Astrocyte (in vitro differentiated cells and primary cell): ENCODE data around the gene CLCF1. TPM values are rescaled to one million over a fixed set of nuclear protein-coding genes. Genes with fewer than 3 reads are reported as not detected.

Experiments used
- DNase-seq: peaks from one replicate; pipeline ENCODE4 v3.0.0-alpha.2; 2010; ENCODE audit warnings: low read depth
- FAIRE-seq: peaks from 2 replicates; lab custom pipeline; 2011; peaks lifted over from hg19 to GRCh38; lab: Jason Lieb, UNC
- H2AFZ ChIP-seq: 2 replicates; pipeline ENCODE4 v1.6.0; 2012; ENCODE audit warnings: low read depth, low read length, inconsistent platforms
- H3K27ac ChIP-seq: 2 replicates; pipeline ENCODE4 v1.5.1; 2011; ENCODE audit warnings: low read depth, low read length, inconsistent platforms
- H3K27me3 ChIP-seq: 2 replicates; pipeline ENCODE4 v1.6.0; 2011; ENCODE audit warnings: low read length, inconsistent platforms; ENCODE audit not compliant: insufficient read depth
- H3K36me3 ChIP-seq: 2 replicates; pipeline ENCODE4 v1.5.1; 2011; ENCODE audit warnings: low read length, inconsistent platforms; ENCODE audit not compliant: insufficient read depth
- H3K4me1 ChIP-seq: 2 replicates; pipeline ENCODE4 v1.5.1; 2011; ENCODE audit warnings: low read length, inconsistent platforms; ENCODE audit not compliant: insufficient read depth
- H3K4me2 ChIP-seq: 2 replicates; pipeline ENCODE4 v1.6.0; 2012; ENCODE audit warnings: low read length, inconsistent platforms
- H3K4me3 ChIP-seq: 2 replicates; pipeline ENCODE4 v1.5.1; 2011; ENCODE audit warnings: low read depth, mild to moderate bottlenecking, low read length, inconsistent platforms; ENCODE audit not compliant: insufficient read depth
- H3K79me2 ChIP-seq: 2 replicates; pipeline ENCODE4 v1.6.0; 2012; ENCODE audit warnings: mild to moderate bottlenecking, low read length, inconsistent platforms; ENCODE audit not compliant: insufficient read depth
- H3K9ac ChIP-seq: 2 replicates; pipeline ENCODE4 v1.6.0; 2012; ENCODE audit warnings: mild to moderate bottlenecking, low read length, inconsistent platforms
- H3K9me3 ChIP-seq: 2 replicates; pipeline ENCODE4 v1.5.1; 2012; ENCODE audit warnings: low read depth, mild to moderate bottlenecking, low read length, inconsistent platforms; ENCODE audit not compliant: insufficient read depth
- H4K20me1 ChIP-seq: 2 replicates; pipeline ENCODE4 v1.6.0; 2012; ENCODE audit warnings: low read length, inconsistent platforms; ENCODE audit not compliant: insufficient read depth
- H3K27ac Mint-ChIP-seq: one replicate; pipeline ENCODE4 v1.8.0; 2021; ENCODE audit warnings: mild to moderate bottlenecking, mixed read lengths; ENCODE audit not compliant: unreplicated experiment
- H3K27me3 Mint-ChIP-seq: one replicate; pipeline ENCODE4 v1.8.0; 2021; ENCODE audit warnings: low read depth, mixed read lengths; ENCODE audit not compliant: unreplicated experiment
- H3K36me3 Mint-ChIP-seq: one replicate; pipeline ENCODE4 v1.8.0; 2021; ENCODE audit warnings: low read depth, mixed read lengths; ENCODE audit not compliant: unreplicated experiment
- H3K4me1 Mint-ChIP-seq: one replicate; pipeline ENCODE4 v1.8.0; 2021; ENCODE audit warnings: low read depth, mixed read lengths; ENCODE audit not compliant: unreplicated experiment
- H3K4me3 Mint-ChIP-seq: one replicate; pipeline ENCODE4 v1.8.0; 2021; ENCODE audit warnings: mild to moderate bottlenecking, moderate library complexity, mixed read lengths; ENCODE audit not compliant: unreplicated experiment
- H3K9me3 Mint-ChIP-seq: one replicate; pipeline ENCODE4 v1.8.0; 2021; ENCODE audit warnings: mild to moderate bottlenecking, mixed read lengths; ENCODE audit not compliant: unreplicated experiment
- CTCF ChIP-seq: IDR thresholded peaks from 2 replicates; pipeline ENCODE4 v1.5.1; 2011; ENCODE audit warnings: low read depth, mild to moderate bottlenecking, inconsistent platforms, low read length, moderate library complexity; ENCODE audit not compliant: insufficient read depth
- EZH2 ChIP-seq: IDR thresholded peaks from 2 replicates; pipeline ENCODE4 v1.6.1; 2012; ENCODE audit warnings: mild to moderate bottlenecking, low read length, inconsistent platforms; ENCODE audit not compliant: insufficient read depth
- total RNA-seq: library from RNA; stranded (reverse); gene quantifications from 2 replicates; pipeline ENCODE4 v1.2.1, GENCODE V29; 2021

CLCF1 gene
- total RNA-seq, 1 donor from 2014 or later: 17.6 TPM

GRCh38 chr11:67371189-67371910 lies 2.0 kb downstream of the CLCF1 start:
- no peak for FAIRE-seq

DNA sequence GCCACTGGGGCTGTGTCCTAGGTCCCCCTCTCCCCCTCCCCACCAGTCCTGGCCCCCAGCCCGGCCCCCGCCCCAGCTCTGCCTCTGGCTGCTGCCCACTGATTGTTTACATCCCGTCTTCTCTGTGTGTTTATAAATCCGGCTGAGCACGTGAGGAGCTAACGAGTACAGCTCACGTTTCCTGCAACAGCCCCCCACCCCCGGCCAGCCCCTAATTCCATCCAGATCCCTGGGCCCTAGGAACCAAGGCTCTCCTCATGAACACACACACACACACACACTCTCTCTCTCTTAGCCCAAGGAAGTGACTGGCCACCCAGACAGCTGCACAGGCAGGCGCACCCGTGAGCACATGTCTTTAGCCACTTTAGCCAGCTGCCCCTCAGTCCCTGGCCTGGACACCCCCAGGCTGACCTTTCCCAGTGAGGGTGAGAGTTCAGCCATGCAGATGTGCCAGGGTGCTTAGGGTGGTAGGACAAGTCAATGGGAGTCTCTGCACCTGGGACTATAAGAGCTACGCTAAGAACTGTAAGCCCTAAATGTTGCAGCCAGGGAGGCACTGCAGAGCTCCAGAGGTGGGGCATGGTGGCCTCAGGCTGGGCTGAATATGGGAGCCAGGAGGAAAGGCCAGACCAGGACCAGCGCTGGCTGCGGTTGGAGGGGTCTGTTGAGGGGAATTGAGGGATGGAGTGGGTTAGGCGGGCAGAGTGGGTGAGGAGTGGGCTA lies 2.9 kb downstream of the CLCF1 start:
- no peak for DNase-seq
- Histone ChIP-seq H3K36me3 (peaks cover 6% of the 10 kb centered on the region), H3K4me2 (peak overlapping the region; percentile 93), H3K4me3 (peak overlapping the region; percentile 59), H2AFZ (no peak overlapping the region), H4K20me1 (peaks cover 68% of the 10 kb centered on the region), H3K27ac (peak overlapping the region; percentile 67), H3K27me3 (no peaks in the 10 kb centered on the region), H3K9me3 (no peaks in the 10 kb centered on the region), H3K9ac (peak overlapping the region; percentile 75), H3K4me1 (peaks cover 74% of the 10 kb centered on the region), H3K79me2 (peaks cover 74% of the 10 kb centered on the region)
- TF ChIP-seq EZH2: no peak
- TF ChIP-seq CTCF: no peak
- no peaks in the 10 kb centered on the region for H3K9me3 Mint-ChIP-seq
- H3K4me1 Mint-ChIP-seq: peaks cover 53% of the 10 kb centered on the region
- peak overlapping the region; percentile 89 for H3K4me3 Mint-ChIP-seq
- H3K36me3 Mint-ChIP-seq: peaks cover 8% of the 10 kb centered on the region
- no peaks in the 10 kb centered on the region for H3K27me3 Mint-ChIP-seq
- H3K27ac Mint-ChIP-seq: peak overlapping the region; percentile 86
- FAIRE-seq: no peak

More at GRCh38 chr11:67371189-67371910, 2.0 kb downstream of the CLCF1 start:
- Mint-ChIP-seq H3K27me3 (no peaks in the 10 kb centered on the region), H3K4me3 (peak overlapping the region; percentile 89), H3K4me1 (peaks cover 48% of the 10 kb centered on the region), H3K9me3 (no peaks in the 10 kb centered on the region), H3K36me3 (no peaks in the 10 kb centered on the region), H3K27ac (peak overlapping the region; percentile 89)
- Histone ChIP-seq H3K9ac (peak overlapping the region; percentile 75), H3K4me1 (peaks cover 74% of the 10 kb centered on the region), H3K36me3 (peaks cover under 1% of the 10 kb centered on the region), H3K4me2 (peak overlapping the region; percentile 93), H4K20me1 (peaks cover 59% of the 10 kb centered on the region), H3K4me3 (peak overlapping the region; percentile 59), H3K27ac (no peak overlapping the region), H3K27me3 (no peaks in the 10 kb centered on the region), H2AFZ (no peak overlapping the region), H3K79me2 (peaks cover 66% of the 10 kb centered on the region), H3K9me3 (no peaks in the 10 kb centered on the region)
- TF ChIP-seq EZH2 (no peak), CTCF (peak; percentile 37)
- DNase-seq: no peak
